A549 (cell line): ENCODE data around the gene COMMD7. TPM values are rescaled to one million over a fixed set of nuclear protein-coding genes. Genes with fewer than 3 reads are reported as not detected.

ENCODE experiments used
- ATAC-seq, 2 experiments: fragments of 200-7000 bp in 1 of 2; fragments of >200 bp in 1 of 2; cut with Nextera tagmentation in 1 of 2; cut with Tn5 transposase in 1 of 2; 3 replicates each; pipeline versions ENCODE4 v1.8.0 to v1.9.1; 2018 to 2020; ENCODE audit warnings: mild to moderate bottlenecking in 1 of 2, moderate library complexity in 1 of 2
- CTCF ChIA-PET: fragments of 300-600 bp; sonication (Branson Sonifier 250); formaldehyde crosslinking; extraction: SDS; loops from one replicate; lab custom pipeline; 2021; ENCODE audit warnings: antibody characterized with exemption, inconsistent platforms; lab: Yijun Ruan, JAX
- POLR2A ChIA-PET: fragments of 350-600 bp; formaldehyde crosslinking; extraction: SDS; loops from one replicate; lab custom pipeline; 2021; ENCODE audit warnings: antibody characterized with exemption, inconsistent platforms; lab: Yijun Ruan, JAX
- DNase-seq, 2 experiments: peaks; one replicate each; pipeline versions ENCODE4 v3.0.0 to v3.0.0-alpha.2; 2011 to 2016; ENCODE audit warnings: low read depth in 1 of 2, low spot score in 1 of 2
- FAIRE-seq: peaks from 2 replicates; lab custom pipeline; 2011; peaks lifted over from hg19 to GRCh38; lab: Jason Lieb, UNC
- H3K27ac ChIP-seq, 2 experiments: fragments of >200 bp; sonication (Bioruptor Twin); formaldehyde crosslinking; 3 replicates each; pipeline ENCODE4 v1.5.1; 2016 to 2017
- H3K4me1 ChIP-seq: fragments of >200 bp; sonication (Bioruptor Twin); formaldehyde crosslinking; 3 replicates; pipeline ENCODE4 v1.6.1; 2016
- H3K4me2 ChIP-seq: fragments of >200 bp; sonication (Bioruptor Twin); formaldehyde crosslinking; 3 replicates; pipeline ENCODE4 v1.6.1; 2016
- H3K4me3 ChIP-seq: fragments of >200 bp; sonication (Bioruptor Twin); formaldehyde crosslinking; 3 replicates; pipeline ENCODE4 v1.5.1; 2016
- H3K9me3 ChIP-seq: fragments of >200 bp; sonication (Bioruptor Twin); formaldehyde crosslinking; 3 replicates; pipeline ENCODE4 v1.6.1; 2016
- CEBPB ChIP-seq, 2 experiments: fragments of >200 bp in 1 of 2; sonication (Bioruptor Twin) in 1 of 2; formaldehyde crosslinking in 1 of 2; IDR thresholded peaks; 2 replicates each; pipeline ENCODE4 v1.6.1; 2012 to 2016
- CHD2 ChIP-seq: fragments of 150-350 bp; IDR thresholded peaks from 2 replicates; pipeline ENCODE4 v1.6.1; 2014; ENCODE audit warnings: low read length; ENCODE audit not compliant: partially characterized antibody
- CHD4 ChIP-seq: fragments of 200-600 bp; sonication (generic); IDR thresholded peaks from 2 replicates; pipeline ENCODE4 v1.6.1; 2016; ENCODE audit warnings: antibody characterized with exemption, mild to moderate bottlenecking, borderline replicate concordance
- FOSB ChIP-seq: fragments of 250-450 bp; sonication (Bioruptor Pico); IDR thresholded peaks from 2 replicates; pipeline ENCODE4 v1.5.0; 2020; ENCODE audit warnings: mild to moderate bottlenecking, moderate library complexity
- FOSL2 ChIP-seq, 2 experiments: fragments of 450-650 bp in 1 of 2; fragments of >200 bp in 1 of 2; sonication (Bioruptor Twin) in 1 of 2; formaldehyde crosslinking; IDR thresholded peaks; 2 replicates each; pipeline versions ENCODE4 v1.5.0 to v1.6.1; 2016 to 2020; ENCODE audit warnings: mild to moderate bottlenecking in 1 of 2, moderate library complexity in 1 of 2
- HDAC2 ChIP-seq: fragments of 200-600 bp; sonication (generic); IDR thresholded peaks from 2 replicates; pipeline ENCODE4 v1.6.1; 2016
- HOXA7 ChIP-seq: fragments of 250-450 bp; sonication (Bioruptor Pico); IDR thresholded peaks from 2 replicates; pipeline ENCODE4 v1.5.0; 2020; ENCODE audit warnings: mild to moderate bottlenecking, moderate library complexity
- HOXB5 ChIP-seq: fragments of 250-450 bp; sonication (Bioruptor Pico); IDR thresholded peaks from 2 replicates; pipeline ENCODE4 v1.5.0; 2020; ENCODE audit warnings: mild to moderate bottlenecking, moderate library complexity
- KDM1A ChIP-seq: fragments of 200-600 bp; sonication (generic); IDR thresholded peaks from 2 replicates; pipeline ENCODE4 v1.6.1; 2016; ENCODE audit warnings: low read depth, mild to moderate bottlenecking
- KDM5A ChIP-seq: fragments of 200-600 bp; sonication (generic); IDR thresholded peaks from 2 replicates; pipeline ENCODE4 v1.6.1; 2016; ENCODE audit warnings: antibody characterized with exemption, mild to moderate bottlenecking
- MAFK ChIP-seq: fragments of 450-650 bp; IDR thresholded peaks from 2 replicates; pipeline ENCODE4 v1.6.1; 2014; ENCODE audit not compliant: partially characterized antibody
- MAX ChIP-seq: IDR thresholded peaks from 2 replicates; pipeline ENCODE4 v1.6.1; 2012
- MYC ChIP-seq: IDR thresholded peaks from 2 replicates; pipeline ENCODE4 v1.6.1; 2012; ENCODE audit warnings: mild to moderate bottlenecking, inconsistent platforms, low read length, improper control_type of control experiment, borderline replicate concordance
- NPAS2 ChIP-seq: fragments of 250-450 bp; sonication (Bioruptor Pico); IDR thresholded peaks from 2 replicates; pipeline ENCODE4 v1.8.0; 2022; ENCODE audit warnings: mild to moderate bottlenecking, moderate library complexity, borderline replicate concordance
- NR3C1 ChIP-seq: fragments of >200 bp; sonication (Bioruptor Twin); formaldehyde crosslinking; IDR thresholded peaks from 3 replicates; pipeline ENCODE4 v1.6.1; 2017
- PHF8 ChIP-seq: fragments of 200-600 bp; sonication (generic); IDR thresholded peaks from 2 replicates; pipeline ENCODE4 v1.6.1; 2016; ENCODE audit warnings: low read depth, mild to moderate bottlenecking, antibody characterized with exemption, moderate library complexity, borderline replicate concordance
- POLR2AphosphoS2 ChIP-seq: conservative IDR thresholded peaks from 2 replicates; pipeline ENCODE4 v1.6.1; 2012; ENCODE audit warnings: low read length, improper control_type of control experiment, inconsistent platforms
- RCOR1 ChIP-seq: fragments of 150-350 bp; IDR thresholded peaks from 2 replicates; pipeline ENCODE4 v1.6.1; 2014; ENCODE audit warnings: antibody characterized with exemption, low read length, low read depth
- RNF2 ChIP-seq: fragments of 200-600 bp; sonication (generic); IDR thresholded peaks from 2 replicates; pipeline ENCODE4 v1.6.1; 2016; ENCODE audit warnings: low read depth, mild to moderate bottlenecking, antibody characterized with exemption, moderate library complexity, borderline replicate concordance
- TFCP2L1 ChIP-seq: fragments of 250-450 bp; sonication (Bioruptor Pico); IDR thresholded peaks from 2 replicates; pipeline ENCODE4 v1.5.0; 2021; ENCODE audit warnings: mild to moderate bottlenecking
- TP53 ChIP-seq: fragments of 250-450 bp; sonication (Bioruptor Pico); IDR thresholded peaks from 2 replicates; pipeline ENCODE4 v1.5.0; 2021; ENCODE audit warnings: mild to moderate bottlenecking, moderate library complexity
- USF2 ChIP-seq: fragments of 450-650 bp; IDR thresholded peaks from 2 replicates; pipeline ENCODE4 v1.6.1; 2014; ENCODE audit warnings: antibody characterized with exemption
- WGBS: methylation state at CpG from one replicate; pipeline ENCODE4 v1.1.6; 2017; ENCODE audit errors: missing lambda C conversion rate; 5-methylcytosine and 5-hydroxymethylcytosine counted together
- polyA plus RNA-seq, 4 experiments: library from polyadenylated mRNA; depleted of rRNA in 3 of 4; stranded (reverse); fragments of >200 nt; fragmentation: RNase III in 1 of 4; extraction: RNeasy Plus Mini Kit Qiagen cat#74134 plus additional on column Dnase treatment in 1 of 4; gene quantifications; 2 replicates in 3 of 4; 3 replicates in 1 of 4; pipeline ENCODE4 v1.2.3, GENCODE V29; 2011 to 2017

The COMMD7 gene
- polyA plus RNA-seq, 2 of the 4 experiments (the other 2 are of a cell fraction), result 55.7 to 74.1 TPM

GRCh38 chr20:32764005-32764960 is 21.0 kb upstream of the COMMD7 start:
- H3K27ac ChIP-seq, result peak overlapping the region; percentile 31 to 99; a peak in 4 of 6 replicates
- TF ChIP-seq NPAS2 (CRISPR knock-in tag), result no peak
- TF ChIP-seq RCOR1, result no peak
- no peak for TF ChIP-seq TFCP2L1
- TF ChIP-seq CHD4, result no peak
- no peak for TF ChIP-seq HOXA7
- no peak for TF ChIP-seq MAX
- TF ChIP-seq USF2, result no peak
- no peak for TF ChIP-seq POLR2AphosphoS2
- TF ChIP-seq NR3C1, result no peak
- no peak for TF ChIP-seq KDM5A
- TF ChIP-seq RNF2, result no peak
- TF ChIP-seq TP53 (CRISPR knock-in tag), result no peak
- no peak for TF ChIP-seq MYC
- no peak for TF ChIP-seq PHF8
- TF ChIP-seq MAFK, result no peak
- TF ChIP-seq CEBPB (IDR thresholded peaks at IDR 0.05), result no peak
- no peak for TF ChIP-seq HOXB5 (CRISPR knock-in tag)
- no peak for TF ChIP-seq FOSB (CRISPR knock-in tag)
- no peak for TF ChIP-seq CHD2
- no peak for TF ChIP-seq FOSL2 (IDR thresholded peaks at IDR 0.05)
- no peak for TF ChIP-seq FOSL2 (CRISPR knock-in tag; IDR thresholded peaks at IDR 0.05)
- WGBS, result 85% methylated on average over 17 of the region's 17 CpGs
- ChIA-PET POLR2A (interaction anchor here (2.7 kb wide), 1 partner anchor 14 kb away, joined by 5 read pairs; no protein-coding TSS in a partner anchor), CTCF (interaction anchor here (0.8 to 8.7 kb wide), 9 partner anchors 12 to 243 kb away, joined by 3 to 127 read pairs (median 5); partner anchors contain the start of gene C20orf203)
- ATAC-seq, result no peak
- H3K4me3 ChIP-seq, result peak overlapping the region; percentile 99
- no peak for FAIRE-seq
- peak overlapping the region; percentile 99 for H3K4me2 ChIP-seq
- H3K9me3 ChIP-seq, result no peaks in the 10 kb centered on the region
- no peak for DNase-seq
- H3K4me1 ChIP-seq, result peaks cover 38% of the 10 kb centered on the region

GRCh38 chr20:32763202-32764004 is 20.1 kb upstream of the COMMD7 start:
- ChIA-PET CTCF (interaction anchor here (0.6 to 8.7 kb wide), 15 partner anchors 10 to 242 kb away, joined by 3 to 127 read pairs (median 3); partner anchors contain the start of gene C20orf203), POLR2A (interaction anchor here (0.7 to 2.7 kb wide), 4 partner anchors 14 to 20 kb away, joined by 3 to 8 read pairs (median 6); partner anchors contain the start of gene COMMD7)
- peaks cover 42% of the 10 kb centered on the region for H3K4me1 ChIP-seq
- 53% methylated on average over 24 of the region's 40 CpGs for WGBS
- no peak for DNase-seq
- H3K4me2 ChIP-seq, result peak overlapping the region; percentile 99
- no peak for FAIRE-seq
- peak overlapping the region; percentile 93 to 99 for H3K27ac ChIP-seq
- ATAC-seq, result peak; percentile 26 to 42; a peak in 3 of 6 replicates
- H3K4me3 ChIP-seq, result peak overlapping the region; percentile 99
- no peaks in the 10 kb centered on the region for H3K9me3 ChIP-seq
- TF ChIP-seq HDAC2 (no peak), KDM1A (peak; percentile 41; the same call in 1 of the 2 replicates)
